GM21528 (cell line): ENCODE data around the gene SHC2.

Experiments used
- ATAC-seq: cut with Tn5 transposase; IDR thresholded peaks from one replicate; pipeline ENCODE4 v1.9.1; 2021; ENCODE audit warnings: mild to moderate bottlenecking, moderate library complexity; ENCODE audit not compliant: unreplicated experiment, low FRiP score

Gene SHC2

DNA sequence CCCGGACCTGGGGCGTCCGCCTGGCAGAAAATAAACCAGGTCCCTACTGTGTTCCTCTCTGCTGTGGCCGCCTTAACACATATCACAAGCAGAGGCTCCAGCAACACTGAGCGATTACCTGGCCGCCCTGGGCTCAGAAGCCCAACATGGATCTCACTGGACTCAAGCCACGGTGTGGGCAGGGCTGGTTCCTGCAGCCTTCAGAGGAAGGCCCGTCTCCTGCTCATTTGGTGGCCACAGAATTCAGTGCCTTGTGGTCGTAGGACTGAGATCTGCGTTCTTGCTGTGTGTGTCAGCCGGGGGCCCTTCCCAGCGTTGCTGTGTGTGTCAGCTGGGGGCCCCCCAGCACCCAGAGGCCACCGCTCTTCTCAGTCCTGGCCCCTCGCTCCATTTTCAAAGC is 82.1 kb downstream of the SHC2 start:
- no peak for ATAC-seq

- no peak for ATAC-seq
These were observed 82.8 kb downstream of the SHC2 start for GRCh38 chr19:377801-378581.

GRCh38 chr19:376111-376470 is 84.7 kb downstream of the SHC2 start:
- no peak for ATAC-seq

GRCh38 chr19:375395-376110 is 85.3 kb downstream of the SHC2 start:
- ATAC-seq: no peak

GRCh38 chr19:374886-375235 is 86.0 kb downstream of the SHC2 start:
- ATAC-seq: no peak

- ATAC-seq: no peak
These were observed 86.5 kb downstream of the SHC2 start for GRCh38 chr19:374183-374885.

GRCh38 chr19:373391-374182 is 87.2 kb downstream of the SHC2 start:
- no peak for ATAC-seq

GRCh38 chr19:372306-372890 is 88.4 kb downstream of the SHC2 start:
- ATAC-seq: no peak

DNA sequence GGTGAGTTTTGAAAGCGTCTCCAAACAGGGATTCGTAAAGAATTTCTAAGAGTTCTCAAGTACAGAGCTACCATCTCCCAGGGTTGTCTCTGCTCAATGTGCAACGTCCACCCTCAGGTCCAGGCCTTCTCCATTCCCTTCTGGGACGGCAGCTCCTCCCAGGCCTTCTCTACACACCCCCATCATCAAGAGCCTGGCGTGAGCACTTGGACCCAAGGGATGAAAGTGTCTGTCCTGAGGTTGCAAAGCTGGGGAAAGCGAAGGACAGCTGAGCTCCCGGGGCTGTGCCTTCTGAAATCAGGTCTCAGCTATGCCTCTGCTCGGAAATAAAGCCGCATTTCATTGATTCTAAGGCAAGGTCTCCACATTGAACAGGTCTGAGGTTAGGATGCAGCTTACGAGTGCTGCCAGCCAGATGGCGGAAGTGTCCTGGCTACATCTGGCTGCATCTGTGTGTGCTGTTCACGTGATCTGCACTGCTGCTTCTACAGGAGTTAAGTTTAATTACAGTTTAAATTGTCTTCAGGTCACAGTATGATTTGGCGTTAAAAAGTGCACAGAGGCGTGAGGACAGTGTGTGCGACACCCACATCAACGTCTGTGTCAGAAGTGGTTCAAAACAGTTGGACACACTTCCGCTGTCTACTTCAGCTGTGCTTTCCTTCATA is 89.2 kb downstream of the SHC2 start:
- no peak for ATAC-seq

GRCh38 chr19:370641-371330 is 90.0 kb downstream of the SHC2 start:
- no peak for ATAC-seq

GRCh38 chr19:369876-370275 is 91.0 kb downstream of the SHC2 start:
- ATAC-seq: no peak

- no peak for ATAC-seq
These were observed 91.6 kb downstream of the SHC2 start for GRCh38 chr19:369256-369655.

DNA sequence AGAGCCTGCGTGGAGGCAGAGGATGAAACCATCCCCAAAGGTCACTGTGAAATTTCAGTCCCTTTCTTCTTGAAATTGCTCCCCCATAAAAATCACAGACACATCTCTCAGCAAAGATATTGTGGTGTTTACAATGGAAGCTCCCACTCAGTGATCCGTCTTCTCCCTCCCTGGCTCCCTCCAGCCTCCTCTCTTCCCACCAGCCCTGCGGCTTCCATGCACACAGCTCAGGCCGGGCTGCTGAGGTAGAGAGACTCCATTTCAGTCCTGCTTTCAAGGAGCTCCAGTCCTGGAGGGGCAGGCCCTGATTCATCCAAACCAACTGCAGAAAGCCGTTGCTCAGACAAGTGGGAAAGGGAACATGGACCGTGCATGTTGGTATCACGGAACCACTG is 92.2 kb downstream of the SHC2 start:
- ATAC-seq: no peak

DNA sequence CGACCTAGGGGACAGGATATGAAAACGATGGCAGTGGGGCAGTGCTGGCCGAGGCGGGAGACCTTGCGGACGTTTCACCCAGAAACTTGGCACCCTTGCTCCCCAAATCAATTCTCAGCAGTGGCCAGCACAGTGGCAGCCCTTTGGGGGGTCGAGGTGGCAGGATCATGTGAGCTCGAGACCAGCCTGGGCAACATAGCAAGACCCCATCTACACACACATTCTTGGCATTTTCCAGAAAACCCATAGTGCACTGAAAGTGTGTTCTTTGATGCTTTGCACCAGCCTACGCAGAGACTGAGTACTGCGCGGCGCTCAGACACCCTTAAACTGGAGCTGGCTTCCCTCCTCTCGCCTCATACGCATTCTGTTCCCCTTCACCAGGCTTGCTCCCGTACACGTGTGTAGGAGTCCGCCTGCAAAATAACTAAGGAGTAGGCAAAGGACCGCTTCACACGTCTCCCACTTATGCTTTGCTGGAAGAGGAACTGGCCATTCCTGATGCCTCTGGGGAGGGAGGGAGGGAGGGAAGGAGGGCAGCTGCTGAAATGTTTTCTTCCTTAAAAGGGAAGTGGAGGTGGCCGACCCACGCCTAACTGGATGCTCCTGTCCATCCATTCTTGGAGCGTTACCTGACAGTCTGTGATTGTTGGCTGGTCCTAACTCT is 92.7 kb downstream of the SHC2 start:
- no peak for ATAC-seq

DNA sequence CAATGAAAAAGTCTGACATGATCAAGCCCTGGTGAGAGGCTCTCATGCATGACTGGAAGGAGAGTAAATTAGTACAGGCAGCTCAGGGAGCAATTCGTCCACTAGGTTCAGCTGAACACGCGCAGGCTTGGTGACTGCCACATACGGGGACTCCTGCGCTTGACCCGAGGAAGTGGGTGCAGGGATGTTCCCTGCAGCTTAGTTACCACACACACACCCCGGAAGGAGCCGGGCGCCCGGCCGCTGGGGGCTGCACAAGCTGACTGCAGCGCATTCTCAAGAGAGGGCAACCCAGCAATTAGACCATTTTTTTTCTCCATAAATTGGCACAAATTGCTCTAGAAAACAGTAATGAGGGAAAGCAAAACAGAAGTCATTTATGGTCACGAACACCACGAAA is 93.3 kb downstream of the SHC2 start:
- no peak for ATAC-seq

DNA sequence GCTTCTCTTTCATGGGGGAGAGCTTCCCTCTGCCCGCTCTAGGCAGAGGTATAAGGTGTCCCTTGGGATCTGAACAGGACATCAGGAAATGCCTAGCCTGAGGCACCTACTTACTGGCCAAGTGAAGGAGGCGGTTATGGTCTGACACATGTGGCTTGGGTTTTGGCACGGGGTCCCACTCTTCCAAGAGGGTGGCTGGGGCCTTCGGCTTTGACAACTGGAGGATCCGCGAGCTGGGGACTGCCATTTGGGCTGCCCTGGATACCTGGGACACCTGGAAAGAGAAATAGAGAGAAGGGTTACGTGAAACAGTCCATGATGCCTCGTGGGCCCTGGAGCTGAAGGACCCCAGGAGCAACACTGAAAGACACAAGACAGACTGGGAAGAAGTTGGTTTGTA is 93.9 kb downstream of the SHC2 start:
- ATAC-seq: no peak
